ENCODE data around the gene ZC2HC1C. TPM values are rescaled to one million over a fixed set of nuclear protein-coding genes. Genes with fewer than 3 reads are reported as not detected.

The ZC2HC1C gene
- polyA plus RNA-seq, 1 donor (not counting 4 experiments of a cell fraction or from before 2014, with no cell fraction given), result 0.68 TPM

DNA sequence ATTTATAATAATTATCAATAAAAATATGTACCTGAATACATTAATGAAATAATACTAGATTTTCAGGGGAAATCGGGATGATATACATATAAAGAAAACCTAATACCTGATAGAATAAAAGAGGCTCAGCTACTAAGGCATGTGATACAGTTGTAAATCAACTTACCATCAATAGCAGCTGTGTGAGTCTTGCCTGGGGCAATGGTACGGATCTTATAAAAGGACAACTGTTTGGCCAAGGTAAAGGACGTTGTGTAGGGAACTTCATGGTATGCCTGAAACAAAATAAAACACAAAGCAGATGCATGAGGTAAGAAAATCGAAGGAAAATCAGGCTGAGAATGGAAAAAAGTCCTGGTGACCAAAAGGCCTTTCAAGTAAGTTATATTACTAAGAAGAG lies 32.0 kb downstream of the ZC2HC1C start:
- H3K79me2 ChIP-seq (ENCODE audit: control insufficient read depth, insufficient read depth, low read length), result no peaks in the 10 kb centered on the region
- no peak overlapping the region for H2AFZ ChIP-seq (ENCODE audit: control insufficient read depth, low read length)
- dilution Hi-C loops (cut with MboI; ENCODE audit: extremely low pct_ligation_motif_present, low sequenced_read_pairs), result no loop called here
- H3K4me3 ChIP-seq (ENCODE audit: control insufficient read depth in 2 of 3, extremely low read depth in 1 of 3, insufficient read depth in 2 of 3, low read depth in 1 of 3, low read length in 3 of 3), result no peak overlapping the region
- H3K9me1 ChIP-seq (ENCODE audit: control insufficient read depth, extremely low read depth, insufficient read depth, low read length), result no peaks in the 10 kb centered on the region
- TF ChIP-seq EZH2 (IDR thresholded peaks at IDR 0.05; ENCODE audit: low read length), result no peak
- TF ChIP-seq, protein P1, sequence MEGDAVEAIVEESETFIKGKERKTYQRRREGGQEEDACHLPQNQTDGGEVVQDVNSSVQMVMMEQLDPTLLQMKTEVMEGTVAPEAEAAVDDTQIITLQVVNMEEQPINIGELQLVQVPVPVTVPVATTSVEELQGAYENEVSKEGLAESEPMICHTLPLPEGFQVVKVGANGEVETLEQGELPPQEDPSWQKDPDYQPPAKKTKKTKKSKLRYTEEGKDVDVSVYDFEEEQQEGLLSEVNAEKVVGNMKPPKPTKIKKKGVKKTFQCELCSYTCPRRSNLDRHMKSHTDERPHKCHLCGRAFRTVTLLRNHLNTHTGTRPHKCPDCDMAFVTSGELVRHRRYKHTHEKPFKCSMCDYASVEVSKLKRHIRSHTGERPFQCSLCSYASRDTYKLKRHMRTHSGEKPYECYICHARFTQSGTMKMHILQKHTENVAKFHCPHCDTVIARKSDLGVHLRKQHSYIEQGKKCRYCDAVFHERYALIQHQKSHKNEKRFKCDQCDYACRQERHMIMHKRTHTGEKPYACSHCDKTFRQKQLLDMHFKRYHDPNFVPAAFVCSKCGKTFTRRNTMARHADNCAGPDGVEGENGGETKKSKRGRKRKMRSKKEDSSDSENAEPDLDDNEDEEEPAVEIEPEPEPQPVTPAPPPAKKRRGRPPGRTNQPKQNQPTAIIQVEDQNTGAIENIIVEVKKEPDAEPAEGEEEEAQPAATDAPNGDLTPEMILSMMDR (optimal IDR thresholded peaks at IDR 0.05 in 1 of 3, IDR thresholded peaks at IDR 0.05 in 1 of 3, conservative IDR thresholded peaks at IDR 0.05 in 1 of 3; ENCODE audit: extremely low read depth in 1 of 3, insufficient read depth in 2 of 3, low read length in 3 of 3), result no peak
- no peak for FAIRE-seq
- DNase-seq (ENCODE audit: low read depth, low spot score), result no peak
- H3K4me1 ChIP-seq (ENCODE audit: control insufficient read depth, extremely low read depth, insufficient read depth, low read length), result no peaks in the 10 kb centered on the region
- H3K9ac ChIP-seq (ENCODE audit: control insufficient read depth, extremely low read depth, insufficient read depth, low read length), result no peak overlapping the region
- no peaks in the 10 kb centered on the region for H4K20me1 ChIP-seq (ENCODE audit: control insufficient read depth, extremely low read depth, insufficient read depth, low read length)
- H3K27me3 ChIP-seq (ENCODE audit: control insufficient read depth, extremely low read depth, insufficient read depth, low read length), result no peaks in the 10 kb centered on the region
- no peak overlapping the region for H3K27ac ChIP-seq (ENCODE audit: control insufficient read depth, insufficient read depth, low read length)
- H3K4me2 ChIP-seq (ENCODE audit: control insufficient read depth, extremely low read depth, insufficient read depth, low read depth, low read length), result no peak overlapping the region
- no peaks in the 10 kb centered on the region for H3K9me3 ChIP-seq (ENCODE audit: control insufficient read depth, low read depth, low read length)
- peaks cover 11 to 18% of the 10 kb centered on the region in 2 experiments for H3K36me3 ChIP-seq (ENCODE audit: control insufficient read depth in 2 of 2, extremely low read depth in 1 of 2, insufficient read depth in 2 of 2, low read length in 2 of 2)

DNA sequence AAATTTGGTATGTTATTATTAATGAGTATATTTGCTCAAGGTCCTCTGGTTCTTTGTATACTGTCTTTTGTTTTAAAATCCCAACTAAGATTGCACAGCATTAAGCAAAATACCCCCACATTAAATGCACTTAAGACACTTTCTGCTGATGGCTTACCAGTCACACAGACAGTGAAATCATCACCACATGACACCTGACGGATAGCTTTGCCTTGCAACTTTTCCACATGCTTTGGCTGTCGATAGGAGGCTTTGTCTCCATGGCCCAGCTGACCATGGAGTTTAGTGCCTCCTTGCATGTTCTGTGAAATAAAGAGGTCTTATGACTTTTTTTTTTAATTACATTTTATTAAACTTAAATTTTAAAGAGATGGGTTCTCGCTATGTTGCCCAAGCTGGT lies 37.7 kb downstream of the ZC2HC1C start:
- Histone ChIP-seq H3K36me3 (ENCODE audit: control insufficient read depth in 2 of 2, extremely low read depth in 1 of 2, insufficient read depth in 2 of 2, low read length in 2 of 2) (peaks cover 16 to 30% of the 10 kb centered on the region in 2 experiments), H3K9me1 (ENCODE audit: control insufficient read depth, extremely low read depth, insufficient read depth, low read length) (no peaks in the 10 kb centered on the region), H3K9me3 (ENCODE audit: control insufficient read depth, low read depth, low read length) (no peaks in the 10 kb centered on the region), H3K27me3 (ENCODE audit: control insufficient read depth, extremely low read depth, insufficient read depth, low read length) (no peaks in the 10 kb centered on the region), H2AFZ (ENCODE audit: control insufficient read depth, low read length) (no peak overlapping the region), H3K9ac (ENCODE audit: control insufficient read depth, extremely low read depth, insufficient read depth, low read length) (no peak overlapping the region), H3K27ac (ENCODE audit: control insufficient read depth, insufficient read depth, low read length) (no peak overlapping the region), H3K4me3 (ENCODE audit: control insufficient read depth in 2 of 3, extremely low read depth in 1 of 3, insufficient read depth in 2 of 3, low read depth in 1 of 3, low read length in 3 of 3) (no peak overlapping the region), H3K79me2 (ENCODE audit: control insufficient read depth, insufficient read depth, low read length) (no peaks in the 10 kb centered on the region), H4K20me1 (ENCODE audit: control insufficient read depth, extremely low read depth, insufficient read depth, low read length) (no peaks in the 10 kb centered on the region), H3K4me2 (ENCODE audit: control insufficient read depth, extremely low read depth, insufficient read depth, low read depth, low read length) (no peak overlapping the region), H3K4me1 (ENCODE audit: control insufficient read depth, extremely low read depth, insufficient read depth, low read length) (no peaks in the 10 kb centered on the region)
- dilution Hi-C loops (cut with MboI; ENCODE audit: extremely low pct_ligation_motif_present, low sequenced_read_pairs), result no loop called here
- DNase-seq (ENCODE audit: low read depth, low spot score) (no peak), FAIRE-seq (peak; percentile 5)
- TF ChIP-seq EZH2 (IDR thresholded peaks at IDR 0.05; ENCODE audit: low read length), result no peak

DNA sequence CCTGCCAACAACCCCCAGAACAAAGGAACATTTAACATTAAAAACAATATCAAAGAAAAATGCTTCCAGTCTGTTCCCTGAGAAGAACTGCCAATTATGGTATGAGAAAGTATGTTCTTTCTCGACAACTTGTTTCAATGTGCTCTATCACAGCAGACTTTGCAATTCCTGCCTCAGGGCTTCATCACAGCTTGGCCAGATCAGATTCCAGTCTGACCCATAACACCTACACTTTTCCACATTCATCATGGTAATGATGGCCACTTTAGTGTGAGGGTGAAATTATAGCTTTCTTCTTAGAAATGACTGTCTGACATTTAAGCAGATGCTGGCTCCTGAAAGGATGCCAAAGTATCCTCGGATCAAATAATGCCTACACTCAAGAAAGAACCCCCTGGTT lies 40.4 kb downstream of the ZC2HC1C start:
- Histone ChIP-seq H3K79me2 (ENCODE audit: control insufficient read depth, insufficient read depth, low read length) (no peaks in the 10 kb centered on the region), H3K4me1 (ENCODE audit: control insufficient read depth, extremely low read depth, insufficient read depth, low read length) (no peaks in the 10 kb centered on the region), H3K9me3 (ENCODE audit: control insufficient read depth, low read depth, low read length) (no peaks in the 10 kb centered on the region), H3K27ac (ENCODE audit: control insufficient read depth, insufficient read depth, low read length) (no peak overlapping the region), H4K20me1 (ENCODE audit: control insufficient read depth, extremely low read depth, insufficient read depth, low read length) (no peaks in the 10 kb centered on the region), H3K27me3 (ENCODE audit: control insufficient read depth, extremely low read depth, insufficient read depth, low read length) (no peaks in the 10 kb centered on the region), H3K36me3 (ENCODE audit: control insufficient read depth in 2 of 2, extremely low read depth in 1 of 2, insufficient read depth in 2 of 2, low read length in 2 of 2) (peaks cover 20 to 26% of the 10 kb centered on the region in 2 experiments), H3K4me3 (ENCODE audit: control insufficient read depth in 2 of 3, extremely low read depth in 1 of 3, insufficient read depth in 2 of 3, low read depth in 1 of 3, low read length in 3 of 3) (no peak overlapping the region), H3K4me2 (ENCODE audit: control insufficient read depth, extremely low read depth, insufficient read depth, low read depth, low read length) (no peak overlapping the region), H2AFZ (ENCODE audit: control insufficient read depth, low read length) (no peak overlapping the region), H3K9me1 (ENCODE audit: control insufficient read depth, extremely low read depth, insufficient read depth, low read length) (no peaks in the 10 kb centered on the region), H3K9ac (ENCODE audit: control insufficient read depth, extremely low read depth, insufficient read depth, low read length) (no peak overlapping the region)
- DNase-seq (ENCODE audit: low read depth, low spot score), result no peak
- no peak for TF ChIP-seq EZH2 (IDR thresholded peaks at IDR 0.05; ENCODE audit: low read length)
- TF ChIP-seq, protein P1 (optimal IDR thresholded peaks at IDR 0.05 in 1 of 3, IDR thresholded peaks at IDR 0.05 in 1 of 3, conservative IDR thresholded peaks at IDR 0.05 in 1 of 3; ENCODE audit: extremely low read depth in 1 of 3, insufficient read depth in 2 of 3, low read length in 3 of 3), result no peak
- dilution Hi-C loops (cut with MboI; ENCODE audit: extremely low pct_ligation_motif_present, low sequenced_read_pairs), result no loop called here
- FAIRE-seq, result no peak
